HUES6 (cell line): ENCODE results near the gene TMPRSS13.

Experiments
- H3K27ac ChIP-seq: 2 replicates; pipeline ENCODE4 v1.7.0; 2013; ENCODE audit warnings: low read depth, mild to moderate bottlenecking, low read length, inconsistent platforms
- H3K27me3 ChIP-seq: 2 replicates; pipeline ENCODE4 v1.6.1; 2013; ENCODE audit warnings: low read length; ENCODE audit not compliant: control insufficient read depth, insufficient read depth
- H3K36me3 ChIP-seq: 2 replicates; pipeline ENCODE4 v1.6.1; 2013; ENCODE audit warnings: low read length; ENCODE audit not compliant: control insufficient read depth, insufficient read depth
- H3K4me1 ChIP-seq: 2 replicates; pipeline ENCODE4 v1.6.1; 2013; ENCODE audit warnings: low read length; ENCODE audit not compliant: control insufficient read depth, insufficient read depth
- H3K4me3 ChIP-seq: 2 replicates; pipeline ENCODE4 v1.5.1; 2013; ENCODE audit warnings: low read depth, low read length
- H3K9ac ChIP-seq: one replicate; pipeline ENCODE4 v1.6.1; 2013; ENCODE audit warnings: mild to moderate bottlenecking, low read length
- H3K9me3 ChIP-seq: 2 replicates; pipeline ENCODE4 v1.6.1; 2013; ENCODE audit warnings: low read depth, low read length; ENCODE audit not compliant: control insufficient read depth, insufficient read depth

The TMPRSS13 gene

DNA sequence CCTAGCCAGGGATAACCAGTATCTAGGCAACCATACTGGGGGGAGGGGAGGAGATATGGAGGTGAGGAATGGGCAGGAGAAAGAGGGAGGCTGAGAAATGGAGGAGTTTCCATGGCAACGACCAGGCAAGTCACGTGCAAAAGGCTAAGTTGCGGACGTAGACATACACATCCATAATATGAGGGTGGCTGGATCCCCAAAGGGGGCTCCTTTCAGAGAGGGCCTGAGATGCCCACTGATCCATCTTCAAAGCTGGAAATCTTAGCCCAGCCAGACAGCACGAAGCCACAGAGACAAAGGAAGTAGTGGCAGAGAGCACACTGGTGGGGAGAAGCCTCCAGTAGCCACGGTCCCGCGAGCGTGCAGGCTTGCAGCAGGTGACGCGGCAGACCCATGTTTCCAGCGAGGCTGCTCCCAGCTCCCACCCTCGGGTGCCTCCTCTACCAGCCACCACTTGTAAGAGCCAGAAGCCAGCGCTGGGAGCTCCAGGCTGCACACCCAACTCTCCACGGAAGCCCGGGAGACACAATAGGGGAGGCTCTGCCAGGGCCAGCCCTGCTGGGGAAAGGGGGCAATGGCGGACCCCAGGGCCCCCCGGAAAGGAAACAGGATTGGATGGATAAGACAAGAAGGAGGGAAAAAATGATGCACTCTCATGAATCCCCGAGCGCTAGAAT lies 53.7 kb downstream of the TMPRSS13 start:
- no peaks in the 10 kb centered on the region for H3K36me3 ChIP-seq
- peak overlapping the region; percentile 74 for H3K4me3 ChIP-seq
- H3K9me3 ChIP-seq = no peaks in the 10 kb centered on the region
- peaks cover 95% of the 10 kb centered on the region for H3K27me3 ChIP-seq
- H3K27ac ChIP-seq = no peak overlapping the region
- H3K9ac ChIP-seq = peak overlapping the region; percentile 67
- peaks cover 34% of the 10 kb centered on the region for H3K4me1 ChIP-seq

DNA sequence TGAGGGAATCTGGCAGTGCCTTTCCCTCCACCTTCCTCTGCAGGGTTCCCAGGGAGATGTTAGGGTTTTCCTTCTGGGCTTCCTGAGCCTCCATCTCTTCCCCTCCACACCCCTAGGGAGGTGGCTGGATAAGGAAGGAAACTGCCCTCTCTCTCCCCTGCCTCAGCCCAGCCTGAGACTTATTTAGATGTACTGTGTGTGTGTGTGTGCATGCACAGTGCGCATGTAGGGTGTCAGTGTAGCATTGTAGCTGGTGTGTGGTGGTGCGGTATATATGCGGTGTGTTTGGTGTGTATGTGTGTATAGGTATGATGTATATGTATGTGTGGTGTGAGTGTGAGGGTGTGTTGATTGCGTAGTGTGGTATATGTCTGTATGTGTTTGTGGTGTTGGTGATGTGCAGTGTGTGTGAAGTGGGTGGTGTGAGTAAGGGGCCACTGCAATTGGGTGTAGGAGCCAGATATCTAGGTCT lies 54.3 kb downstream of the TMPRSS13 start:
- Histone ChIP-seq H3K9ac (no peak overlapping the region), H3K36me3 (no peaks in the 10 kb centered on the region), H3K9me3 (no peaks in the 10 kb centered on the region), H3K27me3 (peaks cover 93% of the 10 kb centered on the region), H3K4me1 (peaks cover 40% of the 10 kb centered on the region), H3K4me3 (peak overlapping the region; percentile 35), H3K27ac (no peak overlapping the region)

DNA sequence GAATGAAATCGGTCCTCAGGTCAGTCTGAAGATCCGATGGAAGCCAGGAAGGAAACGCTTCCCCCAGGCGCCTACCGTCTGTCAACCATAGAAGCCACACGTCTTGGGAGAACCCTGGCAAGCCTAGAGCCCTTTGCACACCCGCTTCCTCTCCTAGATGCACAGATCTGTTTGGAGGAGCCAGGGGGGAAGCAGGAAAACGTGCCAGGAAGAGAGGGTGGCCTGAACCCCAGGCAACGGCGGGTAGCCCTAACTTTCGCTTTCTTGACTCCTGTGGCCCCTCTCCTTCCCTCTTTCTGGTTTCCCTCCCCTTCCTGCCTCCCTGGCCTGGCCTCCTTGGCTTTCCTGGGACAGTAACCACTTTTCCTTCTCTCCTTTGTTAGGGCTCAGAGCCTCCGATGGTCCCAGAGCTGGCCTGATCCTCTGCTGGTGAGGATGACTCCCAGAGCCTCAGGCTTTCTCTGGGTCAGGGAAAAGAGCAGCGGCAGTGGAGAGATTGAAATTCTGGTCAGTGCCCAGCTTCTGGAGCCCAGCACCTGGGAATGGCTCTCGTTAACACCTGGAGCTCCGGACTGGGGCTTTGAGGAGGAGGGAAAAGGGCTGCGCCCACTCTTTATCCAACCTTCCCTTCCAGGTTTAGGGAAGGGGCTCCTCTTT lies 54.8 kb downstream of the TMPRSS13 start:
- H3K27ac ChIP-seq = no peak overlapping the region
- H3K9ac ChIP-seq = no peak overlapping the region
- peaks cover 46% of the 10 kb centered on the region for H3K4me1 ChIP-seq
- no peaks in the 10 kb centered on the region for H3K36me3 ChIP-seq
- H3K4me3 ChIP-seq = peak overlapping the region; percentile 35
- H3K27me3 ChIP-seq = peaks cover 93% of the 10 kb centered on the region
- H3K9me3 ChIP-seq = no peaks in the 10 kb centered on the region

DNA sequence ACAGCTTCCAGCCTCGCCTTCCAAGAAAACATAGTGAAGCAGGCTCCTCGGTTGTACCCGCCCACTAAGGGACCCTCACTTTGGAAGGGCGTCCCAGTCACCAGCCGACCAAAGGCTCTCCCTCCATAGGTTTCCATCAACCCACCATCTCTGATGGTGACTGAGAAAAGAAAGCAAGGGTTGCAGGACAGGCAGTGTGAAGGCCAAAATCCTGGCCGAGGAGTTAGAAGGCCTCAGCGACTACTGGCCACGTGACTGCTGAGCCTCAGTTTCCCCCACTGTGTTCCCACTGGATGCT lies 55.4 kb downstream of the TMPRSS13 start:
- Histone ChIP-seq H3K27me3 (peaks cover 91% of the 10 kb centered on the region), H3K27ac (no peak overlapping the region), H3K9ac (no peak overlapping the region), H3K9me3 (no peaks in the 10 kb centered on the region), H3K4me1 (peaks cover 52% of the 10 kb centered on the region), H3K36me3 (no peaks in the 10 kb centered on the region), H3K4me3 (no peak overlapping the region)

DNA sequence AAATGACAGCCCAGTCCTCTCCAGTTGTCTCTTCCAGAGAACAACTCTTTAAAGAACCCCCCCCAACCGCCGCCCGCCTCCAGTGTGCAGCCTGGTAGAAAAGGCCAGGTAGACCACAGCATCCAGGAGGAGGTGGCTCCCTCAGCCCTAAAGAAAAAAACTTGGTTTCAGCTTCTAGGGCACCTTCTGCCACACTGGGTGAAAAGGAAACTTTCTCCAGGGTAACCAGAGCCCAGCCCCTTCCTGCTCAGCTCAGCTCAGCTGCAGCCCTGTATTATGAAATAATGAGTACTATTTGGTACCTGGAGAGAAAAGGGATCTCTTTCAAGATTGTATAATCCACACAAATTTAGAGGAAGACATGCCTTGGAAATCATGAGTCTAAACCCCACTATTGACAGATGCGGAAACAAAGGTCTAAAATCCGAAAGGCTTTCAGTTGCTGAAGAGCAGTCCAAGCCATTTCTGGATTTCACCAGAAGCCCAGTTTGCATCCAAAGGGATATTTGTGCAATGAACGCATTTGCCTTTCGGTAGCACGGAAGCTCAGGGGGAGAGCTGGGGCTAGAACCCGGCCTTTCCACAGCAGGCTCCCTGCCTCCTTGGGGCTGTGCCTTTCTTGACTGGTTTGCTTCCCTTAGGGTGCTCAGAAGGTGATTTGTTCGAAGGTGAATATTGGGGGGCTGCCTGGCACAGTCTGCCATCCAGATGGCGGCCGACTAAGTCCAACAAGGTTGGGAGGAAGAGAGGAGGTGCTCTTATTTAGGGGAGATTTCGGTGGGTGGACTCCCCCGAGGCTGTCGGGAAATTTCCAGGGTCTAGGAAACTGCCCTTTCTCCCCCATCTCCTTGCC lies 56.0 kb downstream of the TMPRSS13 start:
- Histone ChIP-seq H3K27me3 (peaks cover 89% of the 10 kb centered on the region), H3K4me3 (no peak overlapping the region)

DNA sequence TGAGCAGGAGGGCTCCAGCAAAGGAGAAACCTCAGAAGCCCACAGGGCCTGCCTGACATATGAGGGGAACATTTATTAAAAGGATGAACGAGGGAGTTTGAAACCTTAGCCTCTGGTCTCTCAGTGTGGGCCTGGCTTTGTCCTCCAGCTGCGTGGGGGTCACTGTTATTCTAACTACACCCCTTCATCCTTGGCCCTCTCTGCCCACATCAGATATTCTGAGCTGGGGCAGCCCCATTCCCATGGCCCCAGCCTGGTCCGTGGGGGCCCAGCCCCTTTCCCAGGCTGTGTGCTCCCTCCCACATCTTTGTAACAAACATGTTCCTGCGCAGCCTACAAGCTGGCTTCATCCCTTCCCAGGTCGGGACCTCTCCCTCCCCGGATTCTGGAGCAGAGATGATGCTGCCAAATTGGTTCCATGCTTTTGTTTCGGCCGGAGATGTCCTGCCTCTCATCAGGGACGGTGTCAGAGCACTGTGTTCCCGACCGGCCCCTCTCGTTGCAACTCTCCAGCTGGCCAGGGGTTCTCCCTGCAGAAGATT lies 56.7 kb downstream of the TMPRSS13 start:
- Histone ChIP-seq H3K4me3 (no peak overlapping the region), H3K9ac (no peak overlapping the region), H3K36me3 (no peaks in the 10 kb centered on the region), H3K9me3 (no peaks in the 10 kb centered on the region), H3K4me1 (peaks cover 55% of the 10 kb centered on the region), H3K27ac (no peak overlapping the region), H3K27me3 (peaks cover 88% of the 10 kb centered on the region)

More for the DNA sequence above, 56.0 kb downstream of the TMPRSS13 start:
- Histone ChIP-seq H3K9me3 (no peaks in the 10 kb centered on the region), H3K36me3 (no peaks in the 10 kb centered on the region), H3K27ac (no peak overlapping the region), H3K9ac (no peak overlapping the region), H3K4me1 (peaks cover 57% of the 10 kb centered on the region)

DNA sequence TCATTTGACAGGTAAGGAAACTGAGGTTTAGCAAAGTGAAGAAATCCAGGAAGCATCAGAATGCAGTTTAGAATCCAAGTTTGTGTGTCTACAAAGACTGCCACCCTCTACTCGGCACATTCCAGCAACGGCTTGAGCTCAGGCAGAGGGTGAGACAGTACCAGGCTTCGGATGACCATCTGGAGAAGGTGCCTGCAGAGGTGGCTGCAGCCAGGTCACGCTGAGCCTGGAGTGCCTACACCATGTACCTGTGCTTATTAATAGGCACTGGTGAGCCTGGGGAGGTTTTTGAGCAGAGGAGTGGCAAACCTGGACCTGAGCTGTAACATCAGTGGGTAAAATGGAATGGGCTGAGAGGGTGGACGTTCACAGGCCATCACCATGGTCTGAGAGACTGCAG lies 57.4 kb downstream of the TMPRSS13 start:
- H3K9ac ChIP-seq = no peak overlapping the region
- H3K4me3 ChIP-seq = no peak overlapping the region
- no peaks in the 10 kb centered on the region for H3K36me3 ChIP-seq
- H3K27ac ChIP-seq = no peak overlapping the region
- no peaks in the 10 kb centered on the region for H3K9me3 ChIP-seq
- H3K4me1 ChIP-seq = peaks cover 49% of the 10 kb centered on the region
- peaks cover 88% of the 10 kb centered on the region for H3K27me3 ChIP-seq

DNA sequence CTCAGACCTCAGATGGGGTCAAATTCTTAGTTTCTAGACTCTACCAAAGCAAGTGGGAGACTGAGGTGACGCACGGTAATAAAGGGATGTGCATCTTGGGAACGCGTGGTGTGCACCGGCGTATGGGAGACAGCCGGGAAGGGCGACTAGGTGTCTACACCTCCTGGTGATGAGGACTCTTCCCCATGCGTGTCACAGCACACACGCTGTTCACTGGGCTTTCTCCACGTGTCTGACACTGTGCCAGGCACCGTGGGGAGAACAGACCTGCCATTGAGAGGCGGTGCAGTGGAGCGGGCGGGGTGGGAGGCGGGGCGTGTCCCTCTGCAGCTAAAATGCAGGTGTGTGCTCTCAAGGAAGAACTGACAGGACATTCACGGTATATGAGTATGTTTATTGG lies 58.0 kb downstream of the TMPRSS13 start:
- Histone ChIP-seq H3K36me3 (no peaks in the 10 kb centered on the region), H3K9ac (no peak overlapping the region), H3K9me3 (no peaks in the 10 kb centered on the region), H3K27me3 (peaks cover 85% of the 10 kb centered on the region), H3K27ac (no peak overlapping the region), H3K4me1 (peaks cover 49% of the 10 kb centered on the region), H3K4me3 (no peak overlapping the region)

DNA sequence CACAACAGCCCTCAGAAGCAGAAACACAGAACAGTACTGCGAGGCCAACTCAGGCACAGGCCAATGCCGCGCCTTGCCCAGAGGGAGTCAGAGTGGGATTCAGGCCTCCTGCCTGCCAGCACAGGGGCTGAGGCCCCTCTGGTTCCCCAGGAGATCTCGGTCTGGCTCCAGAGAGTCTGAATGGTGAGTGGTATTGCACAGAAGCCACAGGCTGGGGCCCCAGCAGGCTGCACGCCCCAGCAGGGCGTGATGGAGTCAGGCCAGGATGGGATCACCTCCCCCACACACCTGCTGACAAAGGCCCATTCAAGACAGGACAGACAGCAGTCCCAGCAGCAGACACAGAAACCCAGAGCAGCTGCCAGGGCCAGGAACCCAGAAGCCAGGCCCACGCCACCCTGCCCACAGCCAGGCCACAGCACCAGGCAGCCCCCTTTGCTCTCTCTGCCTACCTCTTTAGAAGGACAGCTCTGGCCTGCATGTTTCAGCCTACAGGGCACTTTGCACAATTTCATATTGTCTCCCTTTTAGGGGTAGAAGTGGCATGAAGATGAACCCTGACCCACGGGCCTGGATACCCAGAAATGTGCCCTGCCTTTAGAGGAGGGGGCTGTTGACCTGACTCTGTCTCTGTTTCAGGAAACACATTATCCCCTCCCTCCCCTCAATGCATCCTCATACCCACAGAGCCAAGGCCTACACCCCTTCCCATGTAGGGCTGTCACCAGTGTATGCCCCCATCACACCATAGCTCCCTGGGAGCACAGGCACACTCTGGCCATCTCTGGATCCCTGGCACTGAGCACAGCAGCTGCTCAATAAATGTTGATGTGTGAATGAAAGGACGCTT lies 58.9 kb downstream of the TMPRSS13 start:
- Histone ChIP-seq H3K4me1 (peaks cover 43% of the 10 kb centered on the region), H3K9me3 (no peaks in the 10 kb centered on the region), H3K36me3 (no peaks in the 10 kb centered on the region), H3K27ac (no peak overlapping the region), H3K4me3 (no peak overlapping the region), H3K27me3 (peaks cover 77% of the 10 kb centered on the region), H3K9ac (no peak overlapping the region)

DNA sequence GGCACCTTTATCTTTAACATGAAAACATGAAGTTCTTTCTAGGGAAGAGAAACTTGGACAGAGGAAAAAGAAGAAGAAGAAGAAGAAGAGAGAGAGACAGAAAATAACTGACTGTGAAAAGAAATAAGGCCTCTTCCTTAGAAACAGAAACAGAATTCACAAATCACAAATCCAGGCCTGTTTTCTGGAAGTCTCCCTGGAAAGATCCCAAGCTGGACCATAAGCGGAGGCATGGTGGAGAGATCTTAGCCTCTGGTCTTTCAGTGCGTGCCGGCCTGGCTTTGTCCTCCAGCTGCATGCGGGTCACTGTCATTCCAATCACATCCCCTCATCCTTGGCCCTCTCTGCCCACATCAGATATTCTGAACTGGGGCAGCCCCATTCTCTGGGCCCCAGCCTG lies 59.6 kb downstream of the TMPRSS13 start:
- no peaks in the 10 kb centered on the region for H3K9me3 ChIP-seq
- no peaks in the 10 kb centered on the region for H3K36me3 ChIP-seq
- no peak overlapping the region for H3K4me3 ChIP-seq
- H3K9ac ChIP-seq = no peak overlapping the region
- H3K27me3 ChIP-seq = peaks cover 70% of the 10 kb centered on the region
- H3K27ac ChIP-seq = no peak overlapping the region
- peaks cover 36% of the 10 kb centered on the region for H3K4me1 ChIP-seq
